NT2/D1 (cell line): ENCODE results near the gene PCSK9.

Experiments used
- SUZ12 ChIP-seq: IDR thresholded peaks from 2 replicates; pipeline ENCODE4 v1.6.1; 2011; ENCODE audit not compliant: insufficient read length, insufficient read depth; ENCODE audit errors: extremely low read depth
- YY1 ChIP-seq: IDR thresholded peaks from 2 replicates; pipeline ENCODE4 v1.6.1; 2011; ENCODE audit not compliant: insufficient read length, insufficient read depth
- ZNF274 ChIP-seq: IDR thresholded peaks from 2 replicates; pipeline ENCODE4 v1.6.1; 2011; ENCODE audit warnings: mild to moderate bottlenecking, low read depth, low read length

- TF ChIP-seq SUZ12 (no peak), ZNF274 (no peak), YY1 (no peak)
Observed at GRCh38 chr1:55002686-55003085, 36.7 kb upstream of the PCSK9 start.
